Activated CD8-positive, alpha-beta memory T cell treated with anti-CD3 and anti-CD28 coated beads, Interleukin-2, amount 50 U/mL, for 48 hours (primary cell): Measurements from ENCODE around the gene ELFN2.
"Not testable (repeated sequence)": the region's sequence is repeated elsewhere in the genome, so short reads cannot be mapped to it uniquely, and the experiment has no call there.

ENCODE experiments used
- DNase-seq: peaks from one replicate; pipeline ENCODE4 v3.0.0-alpha.2; 2020

ELFN2 gene

GRCh38 chr22:37409031-37409430, 18.2 kb downstream of the ELFN2 start:
- no peak for DNase-seq

GRCh38 chr22:37407856-37408255, 19.4 kb downstream of the ELFN2 start:
- no peak for DNase-seq

- DNase-seq: no peak
Measured at GRCh38 chr22:37406441-37407235, 20.6 kb downstream of the ELFN2 start.

- DNase-seq: no peak
Measured at GRCh38 chr22:37404091-37404490, 23.2 kb downstream of the ELFN2 start.

GRCh38 chr22:37403267-37403960, 23.9 kb downstream of the ELFN2 start:
- DNase-seq: no peak

GRCh38 chr22:37402184-37402506, 25.1 kb downstream of the ELFN2 start:
- no peak for DNase-seq

- no peak for DNase-seq
Measured at GRCh38 chr22:37401401-37402183, 25.7 kb downstream of the ELFN2 start.

- DNase-seq: no peak
Measured at GRCh38 chr22:37400719-37401118, 26.6 kb downstream of the ELFN2 start.

GRCh38 chr22:37399457-37399856, 27.8 kb downstream of the ELFN2 start:
- DNase-seq: not testable (repeated sequence)

- DNase-seq: no peak
Measured at GRCh38 chr22:37397226-37397625, 30.1 kb downstream of the ELFN2 start.

GRCh38 chr22:37396488-37397084, 30.7 kb downstream of the ELFN2 start:
- DNase-seq: no peak

- no peak for DNase-seq
Measured at GRCh38 chr22:37394341-37394740, 32.9 kb downstream of the ELFN2 start.

GRCh38 chr22:37393746-37394145, 33.5 kb downstream of the ELFN2 start:
- no peak for DNase-seq

GRCh38 chr22:37392721-37393328, 34.5 kb downstream of the ELFN2 start:
- no peak for DNase-seq

- DNase-seq: no peak
Measured at GRCh38 chr22:37391702-37392101, 35.6 kb downstream of the ELFN2 start.

- no peak for DNase-seq
Measured at GRCh38 chr22:37390075-37390474, 37.2 kb downstream of the ELFN2 start.

- DNase-seq: no peak
Measured at GRCh38 chr22:37388538-37388937, 38.7 kb downstream of the ELFN2 start.

GRCh38 chr22:37387793-37388192, 39.5 kb downstream of the ELFN2 start:
- DNase-seq: no peak

- DNase-seq: no peak
Measured at GRCh38 chr22:37386441-37386840, 40.8 kb downstream of the ELFN2 start.

GRCh38 chr22:37384691-37385090, 42.6 kb downstream of the ELFN2 start:
- DNase-seq: no peak

GRCh38 chr22:37383341-37383740, 43.9 kb downstream of the ELFN2 start:
- no peak for DNase-seq

- no peak for DNase-seq
Measured at GRCh38 chr22:37381489-37381888, 45.8 kb downstream of the ELFN2 start.

GRCh38 chr22:37379722-37380121, 47.6 kb downstream of the ELFN2 start:
- DNase-seq: no peak
